Measurements from ENCODE around the gene C6orf15.

C6orf15 gene

DNA sequence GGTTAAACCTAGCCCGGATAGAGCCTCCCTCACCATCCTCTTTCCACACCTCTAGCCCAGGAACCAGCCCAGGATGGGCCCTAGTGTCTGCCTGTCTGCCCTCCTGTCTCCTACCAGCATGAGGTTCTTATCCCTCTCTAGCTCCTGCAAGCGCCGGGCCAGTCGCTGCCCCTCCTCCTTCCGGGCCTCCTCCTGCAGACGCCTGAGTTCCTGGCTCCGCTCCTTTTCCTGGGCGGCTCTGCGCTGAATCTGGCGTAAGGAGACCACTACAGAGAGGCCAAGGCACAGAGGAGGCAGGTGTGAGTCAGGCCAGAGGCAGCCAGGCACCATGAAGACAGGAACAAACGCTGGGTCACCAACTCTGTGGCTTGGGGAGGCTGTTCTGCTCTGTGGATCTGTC lies 30.8 kb upstream of the C6orf15 start:
- H3K27me3 Mint-ChIP-seq = no peaks in the 10 kb centered on the region
- ATAC-seq (ENCODE audit: low read depth) (no peak), DNase-seq (ENCODE audit: low spot score in 2 of 2) (no peak)
- H3K9me3 Mint-ChIP-seq = no peaks in the 10 kb centered on the region
- no peaks in the 10 kb centered on the region for H3K4me1 Mint-ChIP-seq
- H3K36me3 Mint-ChIP-seq = peaks cover 8% of the 10 kb centered on the region
- H3K27ac Mint-ChIP-seq = no peak overlapping the region
- H3K4me3 Mint-ChIP-seq = no peak overlapping the region

DNA sequence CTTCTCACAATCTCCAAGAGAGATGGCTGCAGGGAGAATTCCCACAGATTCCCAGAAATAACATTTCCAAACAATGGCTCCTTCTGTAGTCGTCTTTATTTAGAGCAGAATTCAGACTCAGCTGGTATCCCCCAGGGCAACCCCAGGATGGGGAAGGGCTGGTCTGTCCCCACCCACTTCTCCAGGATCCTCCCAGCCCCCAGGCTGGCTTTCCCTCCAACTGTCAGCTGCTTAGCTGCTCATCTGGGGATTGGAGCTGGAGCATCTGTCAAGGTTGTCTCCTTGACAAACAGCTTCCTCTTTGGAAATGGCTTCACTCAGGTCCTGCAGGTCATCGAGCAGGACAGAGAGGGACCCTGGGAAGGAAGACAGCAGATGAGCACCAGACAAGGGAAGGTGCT lies 30.0 kb upstream of the C6orf15 start:
- Mint-ChIP-seq H3K27me3 (peaks cover 2% of the 10 kb centered on the region), H3K4me3 (no peak overlapping the region), H3K36me3 (peaks cover 8% of the 10 kb centered on the region), H3K9me3 (no peaks in the 10 kb centered on the region), H3K27ac (no peak overlapping the region), H3K4me1 (peaks cover 4% of the 10 kb centered on the region)
- no peak for ATAC-seq (ENCODE audit: low read depth)
- no peak for DNase-seq (ENCODE audit: low spot score in 2 of 2)

DNA sequence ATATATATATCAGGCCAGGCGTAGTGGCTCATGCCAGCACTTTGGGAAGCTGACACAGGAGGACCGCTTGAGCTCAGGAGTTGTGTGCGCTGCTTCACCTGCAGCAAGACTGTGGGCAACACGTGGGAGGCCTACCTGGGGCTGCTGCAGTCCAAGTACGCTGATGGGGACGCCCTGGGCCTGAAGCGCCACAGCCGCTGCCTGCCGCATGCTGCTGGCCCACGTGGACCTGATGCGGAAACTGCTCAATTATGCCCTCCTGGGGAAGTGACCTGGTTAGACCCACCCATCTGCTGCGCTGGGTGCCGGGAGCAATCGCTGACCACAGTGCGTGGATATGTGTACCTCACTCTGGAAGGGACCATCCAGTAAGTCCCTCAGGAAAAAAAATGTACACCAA lies 28.3 kb upstream of the C6orf15 start:
- peaks cover 2% of the 10 kb centered on the region for H3K27me3 Mint-ChIP-seq
- no peak overlapping the region for H3K27ac Mint-ChIP-seq
- peaks cover 4% of the 10 kb centered on the region for H3K4me1 Mint-ChIP-seq
- DNase-seq (ENCODE audit: low spot score in 2 of 2) = no peak
- no peak for ATAC-seq (ENCODE audit: low read depth)
- H3K36me3 Mint-ChIP-seq = peaks cover 8% of the 10 kb centered on the region
- no peaks in the 10 kb centered on the region for H3K9me3 Mint-ChIP-seq
- no peak overlapping the region for H3K4me3 Mint-ChIP-seq

DNA sequence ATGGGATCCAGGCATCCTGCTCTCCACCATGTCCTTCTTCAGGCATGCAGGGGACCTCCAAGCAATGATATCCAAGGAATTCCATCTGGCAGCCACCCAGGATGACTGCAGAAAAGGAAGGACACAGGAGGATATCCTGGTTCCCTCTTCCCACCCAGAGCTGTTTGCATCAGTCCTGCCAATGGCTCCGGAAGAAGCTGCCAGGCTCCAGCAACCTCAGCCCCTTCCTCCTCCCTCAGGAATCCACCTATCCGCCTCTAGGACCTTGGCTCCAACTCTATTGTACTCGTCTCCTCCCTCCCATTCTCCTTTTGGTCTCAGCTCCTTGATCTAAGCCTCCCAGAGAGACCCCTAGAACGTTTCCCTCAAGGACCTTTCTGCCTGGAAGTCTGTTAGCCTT lies 27.2 kb upstream of the C6orf15 start:
- H3K4me1 Mint-ChIP-seq = peaks cover 4% of the 10 kb centered on the region
- no peak overlapping the region for H3K27ac Mint-ChIP-seq
- H3K36me3 Mint-ChIP-seq = peaks cover 3% of the 10 kb centered on the region
- ATAC-seq (ENCODE audit: low read depth) (no peak), DNase-seq (ENCODE audit: low spot score in 2 of 2) (no peak)
- H3K27me3 Mint-ChIP-seq = peaks cover 2% of the 10 kb centered on the region
- H3K4me3 Mint-ChIP-seq = no peak overlapping the region
- no peaks in the 10 kb centered on the region for H3K9me3 Mint-ChIP-seq

DNA sequence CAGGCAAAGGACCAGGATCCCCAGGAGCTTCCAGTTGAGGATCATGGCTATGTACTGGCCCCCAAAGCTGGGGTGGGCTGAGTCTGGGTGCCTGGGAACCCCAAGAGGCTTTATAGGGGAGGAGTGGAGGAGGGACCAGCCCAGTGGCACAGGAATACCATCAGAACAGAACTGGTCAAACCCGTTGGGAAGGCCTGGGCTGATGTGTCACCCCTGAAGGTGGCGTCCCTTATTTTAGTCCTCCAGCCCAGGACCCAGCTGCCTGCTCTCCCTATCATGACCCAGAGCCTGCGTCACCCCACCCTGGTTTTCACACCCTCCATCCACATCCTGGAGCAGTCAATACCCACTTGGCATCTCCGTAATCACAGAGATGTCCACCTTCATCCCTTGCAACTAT lies 26.6 kb upstream of the C6orf15 start, which contains the start of gene PSORS1C2:
PSORS1C2 (minus strand) TSS at position 85 of the 400 bp plus-strand sequence; CDS start at position 45, 40 bp downstream.
- Mint-ChIP-seq H3K9me3 (no peaks in the 10 kb centered on the region), H3K27ac (no peak within 1 kb of the TSS), H3K4me3 (no peak within 1 kb of the TSS), H3K36me3 (no peaks in the 10 kb centered on the region), H3K4me1 (peaks cover 4% of the 10 kb centered on the region), H3K27me3 (peaks cover 2% of the 10 kb centered on the region)
- ATAC-seq (ENCODE audit: low read depth) (no peak), DNase-seq (ENCODE audit: low spot score in 2 of 2) (no peak)

DNA sequence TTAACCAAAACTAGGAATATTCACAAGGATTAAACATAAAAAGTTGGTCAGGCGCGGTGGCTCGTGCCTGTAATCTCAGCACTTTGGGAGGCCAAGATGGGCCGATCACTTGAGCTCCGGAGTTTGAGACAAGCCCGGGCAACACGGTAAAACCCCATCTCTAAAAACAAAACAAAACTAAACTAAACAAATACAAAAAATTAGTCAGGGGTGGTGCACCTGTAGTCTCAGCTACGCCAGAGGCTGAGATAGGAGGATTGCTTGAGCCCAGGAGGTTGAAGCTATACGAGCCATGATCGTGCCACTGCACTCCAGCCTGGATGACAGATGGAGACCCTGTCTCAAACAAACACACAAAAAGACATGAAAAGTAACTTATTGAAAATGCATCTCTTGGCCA lies 23.3 kb upstream of the C6orf15 start:
- Mint-ChIP-seq H3K4me1 (peaks cover 4% of the 10 kb centered on the region), H3K4me3 (no peak overlapping the region)

DNA sequence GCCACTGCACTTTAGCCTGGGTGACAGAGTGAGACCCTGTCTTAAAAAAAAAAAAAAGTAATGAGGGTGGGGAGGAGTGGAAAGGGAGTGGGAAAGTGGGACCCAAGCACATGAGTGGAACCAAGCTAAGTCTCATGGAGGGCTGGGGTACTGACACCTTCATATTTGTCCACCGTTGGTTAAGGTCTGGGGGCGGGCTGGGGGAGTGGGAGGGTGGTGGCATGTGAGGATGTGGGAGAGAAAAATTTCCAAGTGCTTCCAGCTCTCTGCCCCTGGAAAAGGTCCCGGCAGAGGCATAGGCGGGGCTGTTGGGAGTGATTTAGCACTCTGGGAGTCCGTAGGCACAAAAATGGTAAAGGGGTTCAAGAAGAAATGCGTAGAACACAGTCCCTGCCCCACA lies 20.4 kb upstream of the C6orf15 start:
- no peak overlapping the region for H3K27ac Mint-ChIP-seq
- DNase-seq (ENCODE audit: low spot score in 2 of 2) (no peak), ATAC-seq (ENCODE audit: low read depth) (no peak)
- H3K27me3 Mint-ChIP-seq = peaks cover 6% of the 10 kb centered on the region
- H3K4me3 Mint-ChIP-seq = no peak overlapping the region
- no peaks in the 10 kb centered on the region for H3K36me3 Mint-ChIP-seq
- peaks cover 9% of the 10 kb centered on the region for H3K4me1 Mint-ChIP-seq
- no peaks in the 10 kb centered on the region for H3K9me3 Mint-ChIP-seq

More for the DNA sequence above, 23.3 kb upstream of the C6orf15 start:
- DNase-seq (ENCODE audit: low spot score in 2 of 2) (no peak), ATAC-seq (ENCODE audit: low read depth) (no peak)
- peaks cover 4% of the 10 kb centered on the region for H3K27me3 Mint-ChIP-seq
- H3K9me3 Mint-ChIP-seq = no peaks in the 10 kb centered on the region
- no peak overlapping the region for H3K27ac Mint-ChIP-seq
- no peaks in the 10 kb centered on the region for H3K36me3 Mint-ChIP-seq

DNA sequence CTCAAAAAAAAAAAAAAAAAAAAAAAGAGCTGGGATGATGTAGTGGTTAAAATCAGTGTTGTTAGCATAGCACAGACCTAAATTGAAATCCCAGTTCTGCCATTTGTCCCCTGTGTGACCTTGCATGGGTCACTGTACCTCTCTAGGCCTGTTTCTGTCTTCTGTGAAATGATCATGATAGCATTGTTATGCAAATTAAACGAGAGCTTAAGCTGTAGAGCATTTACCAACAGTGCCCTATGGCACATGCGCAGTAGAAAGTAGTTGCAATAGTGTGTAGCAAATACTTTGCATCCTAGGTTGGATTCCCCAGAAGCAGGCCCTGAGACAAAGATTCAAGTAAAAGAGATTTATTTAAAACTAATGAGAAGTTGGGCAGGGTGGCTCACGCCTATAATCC lies 19.2 kb upstream of the C6orf15 start:
- Mint-ChIP-seq H3K27me3 (peaks cover 4% of the 10 kb centered on the region), H3K4me3 (no peak overlapping the region), H3K9me3 (no peaks in the 10 kb centered on the region), H3K36me3 (no peaks in the 10 kb centered on the region), H3K27ac (no peak overlapping the region), H3K4me1 (peaks cover 6% of the 10 kb centered on the region)
- DNase-seq (ENCODE audit: low spot score in 2 of 2) (no peak), ATAC-seq (ENCODE audit: low read depth) (no peak)

DNA sequence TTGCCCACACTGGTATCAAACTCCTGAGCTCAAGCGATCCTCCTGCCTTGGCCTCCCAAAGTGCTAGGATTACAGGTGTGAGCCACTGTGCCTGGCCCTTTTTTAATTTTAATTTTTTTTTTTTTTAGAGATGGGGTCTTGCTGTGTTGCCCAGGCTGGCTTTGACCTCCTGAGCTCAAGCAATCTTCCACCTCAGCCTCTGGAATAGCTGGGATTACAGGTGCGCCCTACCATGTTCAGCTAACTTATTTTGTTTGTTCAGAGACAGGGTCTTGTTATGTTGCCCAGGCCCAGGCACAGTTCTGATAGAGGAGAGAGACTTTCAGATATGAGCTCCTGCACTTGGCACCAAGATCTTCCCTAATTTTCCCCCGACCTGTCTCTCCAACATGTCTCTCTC lies 18.4 kb upstream of the C6orf15 start:
- no peak overlapping the region for H3K4me3 Mint-ChIP-seq
- H3K27ac Mint-ChIP-seq = no peak overlapping the region
- no peaks in the 10 kb centered on the region for H3K36me3 Mint-ChIP-seq
- H3K27me3 Mint-ChIP-seq = peaks cover 6% of the 10 kb centered on the region
- no peaks in the 10 kb centered on the region for H3K9me3 Mint-ChIP-seq
- DNase-seq (ENCODE audit: low spot score in 2 of 2) = no peak
- no peak for ATAC-seq (ENCODE audit: low read depth)
- peaks cover 8% of the 10 kb centered on the region for H3K4me1 Mint-ChIP-seq

DNA sequence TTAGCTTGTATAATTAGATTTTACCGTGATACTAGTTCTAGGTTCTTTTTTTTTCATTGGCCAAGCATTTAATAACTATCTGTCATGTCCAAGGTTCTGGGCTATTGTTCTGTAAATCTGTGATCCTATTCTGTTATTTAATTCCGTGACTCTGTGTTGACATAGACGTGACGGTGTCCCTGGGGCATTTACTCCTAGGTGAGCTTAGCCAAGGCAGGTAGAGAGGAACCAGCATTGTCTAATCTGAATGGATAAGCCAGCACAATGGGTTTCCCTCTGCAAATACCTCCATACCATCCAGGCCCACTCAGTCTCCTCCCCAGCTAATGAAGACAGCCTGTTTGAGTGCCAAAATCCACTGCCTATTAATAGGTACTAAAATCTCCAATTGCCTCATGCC lies 16.8 kb upstream of the C6orf15 start:
- ATAC-seq (ENCODE audit: low read depth) (no peak), DNase-seq (ENCODE audit: low spot score in 2 of 2) (no peak)
- Mint-ChIP-seq H3K4me1 (peaks cover 8% of the 10 kb centered on the region), H3K36me3 (no peaks in the 10 kb centered on the region), H3K4me3 (no peak overlapping the region), H3K27ac (no peak overlapping the region), H3K9me3 (no peaks in the 10 kb centered on the region), H3K27me3 (peaks cover 8% of the 10 kb centered on the region)

DNA sequence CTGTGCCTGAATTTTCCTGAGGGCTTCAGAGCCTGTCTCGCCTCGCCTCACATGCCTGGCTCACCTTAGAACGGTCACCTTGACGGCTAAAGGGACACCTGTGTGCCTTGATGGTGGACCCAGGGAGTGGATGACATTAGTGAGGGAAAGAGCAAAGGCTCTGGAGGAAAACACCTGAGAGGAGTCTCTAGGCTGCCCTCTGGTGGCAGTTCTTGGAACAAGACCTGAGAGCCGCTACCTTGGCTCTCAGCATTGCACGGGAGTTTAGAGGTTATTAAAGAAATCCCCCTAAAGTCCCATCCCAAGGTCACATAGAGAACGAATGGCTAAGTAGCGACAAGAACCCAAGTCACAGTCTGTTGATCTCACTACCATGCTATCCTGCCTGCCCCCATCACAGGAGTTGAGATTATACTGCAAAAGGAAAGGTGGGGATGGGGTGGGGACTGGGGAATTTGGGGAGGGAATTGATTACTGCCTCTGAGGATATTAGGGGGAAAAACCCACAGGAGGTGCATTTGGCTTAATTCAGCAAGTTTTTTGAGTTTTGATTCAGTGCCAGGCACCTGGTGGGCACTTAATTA lies 15.8 kb upstream of the C6orf15 start:
- H3K27ac Mint-ChIP-seq = no peak overlapping the region
- no peak overlapping the region for H3K4me3 Mint-ChIP-seq
- peak; percentile 87 for ATAC-seq (ENCODE audit: low read depth)
- H3K4me1 Mint-ChIP-seq = peaks cover 8% of the 10 kb centered on the region
- no peaks in the 10 kb centered on the region for H3K36me3 Mint-ChIP-seq
- H3K9me3 Mint-ChIP-seq = no peaks in the 10 kb centered on the region
- DNase-seq (ENCODE audit: low spot score in 2 of 2) = peak; percentile 73 to 83
- H3K27me3 Mint-ChIP-seq = peaks cover 9% of the 10 kb centered on the region

DNA sequence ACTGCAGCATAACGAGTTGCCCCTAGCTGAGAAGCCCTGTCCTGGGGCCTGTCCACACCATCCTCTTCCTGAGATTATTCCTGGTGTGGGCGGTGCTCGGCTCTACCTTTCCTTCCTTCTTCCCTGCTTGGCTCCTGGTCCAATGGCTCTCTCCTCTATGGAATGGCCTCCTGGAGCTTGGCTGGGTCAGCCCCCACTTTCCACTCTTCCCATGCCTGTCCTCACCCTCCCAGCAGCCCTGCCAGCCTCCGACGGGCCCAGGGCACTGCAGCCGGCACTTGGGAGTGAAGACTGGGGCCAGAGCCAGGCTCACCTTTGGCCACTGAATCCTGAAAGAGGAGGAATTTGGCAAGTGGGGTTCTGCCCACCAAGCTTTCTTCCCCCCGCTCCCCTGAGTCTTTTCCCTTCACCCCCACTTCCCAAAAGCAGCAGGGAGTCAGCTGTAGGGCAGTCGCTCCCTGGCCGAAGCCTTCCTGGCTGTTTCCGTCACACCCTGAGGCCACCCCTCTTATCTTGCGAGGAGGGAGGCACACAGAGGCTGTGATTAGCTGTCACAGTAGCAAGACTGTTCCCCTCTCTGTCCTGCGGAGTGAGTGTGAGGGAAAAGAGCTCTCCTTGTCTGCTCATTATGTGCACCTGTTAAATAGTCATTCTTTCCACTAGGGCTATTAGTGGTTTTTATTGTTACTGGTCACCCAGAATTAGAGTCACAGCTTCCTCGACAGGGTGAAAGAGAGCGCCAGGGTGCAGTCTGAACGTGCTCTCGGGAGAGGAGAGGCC lies 14.2 kb upstream of the C6orf15 start:
- Mint-ChIP-seq H3K4me3 (no peak overlapping the region), H3K27ac (no peak overlapping the region), H3K4me1 (peaks cover 8% of the 10 kb centered on the region), H3K36me3 (no peaks in the 10 kb centered on the region), H3K9me3 (no peaks in the 10 kb centered on the region), H3K27me3 (peaks cover 11% of the 10 kb centered on the region)
- ATAC-seq (ENCODE audit: low read depth) (no peak), DNase-seq (ENCODE audit: low spot score in 2 of 2) (no peak)

DNA sequence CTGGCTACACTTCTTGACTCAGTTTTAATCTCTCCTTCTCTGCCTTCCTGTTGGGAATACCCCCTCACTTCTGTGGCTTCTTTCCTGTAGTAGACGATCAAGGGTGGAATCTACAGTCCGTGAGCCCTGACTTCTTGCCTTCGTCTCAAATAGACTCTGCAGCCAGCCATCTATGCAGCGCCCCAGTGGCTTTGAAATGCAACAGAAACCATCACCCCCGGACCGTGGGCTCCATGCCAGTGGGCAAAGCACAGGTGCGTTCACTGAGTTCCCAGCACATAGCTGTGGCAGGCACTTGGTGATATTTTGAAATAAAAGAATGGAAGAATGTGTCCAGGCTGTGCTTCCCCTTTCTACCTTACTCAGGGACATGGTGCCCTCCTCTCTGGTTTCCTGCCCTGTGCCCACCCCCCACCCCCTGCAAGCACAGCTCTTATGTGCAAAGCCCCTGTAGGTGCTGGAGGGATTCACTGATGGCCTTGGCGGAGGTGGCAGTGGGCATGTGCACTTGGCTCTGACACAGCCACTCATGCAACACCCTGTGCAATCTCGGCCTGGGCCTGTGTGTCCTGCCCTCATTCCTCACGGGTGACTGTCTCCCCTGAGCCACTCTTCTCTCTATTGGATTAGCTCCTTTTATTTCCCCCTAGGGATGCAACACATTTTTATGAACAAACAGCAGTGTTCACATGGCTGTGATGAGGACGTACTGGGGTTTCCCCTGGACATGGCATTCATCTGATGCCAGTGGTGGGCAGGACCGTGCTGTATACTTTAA lies 13.4 kb upstream of the C6orf15 start:
- H3K9me3 Mint-ChIP-seq = no peaks in the 10 kb centered on the region
- H3K27me3 Mint-ChIP-seq = peaks cover 11% of the 10 kb centered on the region
- ATAC-seq (ENCODE audit: low read depth) = no peak
- H3K4me1 Mint-ChIP-seq = peaks cover 8% of the 10 kb centered on the region
- no peaks in the 10 kb centered on the region for H3K36me3 Mint-ChIP-seq
- DNase-seq (ENCODE audit: low spot score in 2 of 2) = no peak
- no peak overlapping the region for H3K27ac Mint-ChIP-seq
- H3K4me3 Mint-ChIP-seq = no peak overlapping the region

DNA sequence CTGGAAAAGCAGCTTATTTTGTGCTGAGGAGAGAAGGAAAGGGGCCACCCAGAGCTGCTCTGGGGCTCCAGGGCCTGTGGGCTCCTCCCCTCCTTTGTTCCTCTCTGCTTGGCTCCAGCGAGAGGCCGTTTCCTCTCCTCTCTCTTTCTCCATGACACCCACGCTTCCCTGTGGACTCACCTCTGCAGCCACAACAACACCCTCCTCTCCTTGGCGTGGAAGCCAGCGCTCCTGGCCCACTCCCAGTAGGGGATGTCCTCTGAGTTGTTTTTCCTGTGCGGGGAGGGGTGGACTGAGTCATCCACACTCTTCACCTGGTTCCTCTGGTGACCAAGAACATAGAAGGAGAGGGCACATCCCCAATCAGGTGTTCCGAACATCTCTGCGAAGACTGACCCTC lies 12.8 kb upstream of the C6orf15 start:
- Mint-ChIP-seq H3K4me1 (peaks cover 8% of the 10 kb centered on the region), H3K36me3 (no peaks in the 10 kb centered on the region), H3K27ac (no peak overlapping the region), H3K4me3 (no peak overlapping the region), H3K9me3 (no peaks in the 10 kb centered on the region), H3K27me3 (peaks cover 11% of the 10 kb centered on the region)
- ATAC-seq (ENCODE audit: low read depth) = no peak
- DNase-seq (ENCODE audit: low spot score in 2 of 2) = no peak

Measured in memory B cell (primary cell).